CD4-positive, alpha-beta T cell treated with Interleukin-2 at 100 ng/mL for 4 hours (primary cell): ENCODE measurements around the gene ESYT3.
"Not testable (repeated sequence)": the region's sequence is repeated elsewhere in the genome, so short reads cannot be mapped to it uniquely, and the experiment has no call there.

Experiments
- DNase-seq: peaks from one replicate; pipeline ENCODE4 v3.0.0-alpha.2; 2020; ENCODE audit warnings: low spot score

ESYT3 gene

DNA sequence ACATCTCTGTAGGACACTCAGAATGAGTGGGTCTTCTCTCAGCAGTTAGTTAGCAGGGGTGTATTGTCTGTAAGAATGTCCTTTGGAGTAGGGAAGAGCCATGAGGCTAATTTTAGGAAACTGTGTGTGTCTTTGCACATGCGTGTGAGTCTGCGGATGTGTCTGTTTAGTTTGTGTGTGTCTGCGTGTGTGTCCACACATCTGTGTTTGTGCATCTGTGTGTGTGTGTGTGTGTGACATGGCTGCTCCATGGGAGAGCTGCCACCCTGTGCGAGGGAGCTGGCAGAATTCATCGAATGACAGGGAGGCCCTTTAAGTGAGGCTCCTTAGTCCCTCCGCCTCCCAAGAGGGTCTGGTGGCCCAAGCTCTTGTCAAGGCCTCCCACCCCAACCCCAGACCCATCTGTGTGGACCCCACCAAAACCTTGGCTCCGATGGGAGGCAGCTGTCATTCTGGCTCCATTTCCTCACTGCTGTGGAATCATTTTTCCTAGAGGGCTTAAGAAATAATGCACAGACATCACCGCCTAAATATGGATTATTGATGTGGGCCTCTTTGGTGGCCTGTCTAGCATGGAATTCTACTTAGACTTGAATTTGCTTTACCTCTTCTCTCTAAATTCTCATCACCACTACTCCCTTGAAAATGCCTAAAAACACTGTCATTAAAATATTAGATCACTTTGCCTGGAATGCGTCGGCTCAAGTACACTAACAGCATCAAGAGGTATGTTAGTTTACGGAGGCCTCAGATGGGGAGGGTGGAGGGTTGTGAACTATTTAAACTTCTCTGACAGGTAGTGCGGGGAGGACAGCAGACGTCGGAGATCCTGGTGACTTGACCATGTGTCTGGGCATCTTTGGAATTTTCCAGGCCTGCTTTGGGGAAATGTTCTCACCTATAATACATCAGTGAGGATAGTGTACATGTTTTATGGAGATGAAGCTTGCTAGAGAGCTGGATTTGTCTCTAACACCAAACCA is 9.4 kb downstream of the ESYT3 start:
- DNase-seq, result no peak

DNA sequence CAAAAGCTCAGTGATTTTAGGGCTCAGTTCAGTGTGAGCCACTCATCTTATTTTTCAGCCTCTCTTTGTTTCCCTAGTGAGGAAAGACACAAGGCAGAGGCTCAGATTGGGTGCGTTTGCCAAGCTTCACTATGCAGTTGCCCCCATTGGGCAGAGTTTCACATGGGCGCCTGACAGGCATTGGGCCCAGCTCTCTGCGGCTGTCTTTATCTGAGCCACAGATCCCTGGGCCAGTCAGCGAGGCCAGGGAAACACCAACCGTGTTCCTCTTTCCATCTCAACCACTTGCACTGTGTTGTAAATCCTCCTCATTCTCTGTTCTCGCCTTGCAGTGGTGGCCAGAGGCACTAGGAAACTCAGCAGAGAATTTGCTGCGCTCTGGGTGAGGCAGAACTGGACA is 10.8 kb downstream of the ESYT3 start:
- no peak for DNase-seq

DNA sequence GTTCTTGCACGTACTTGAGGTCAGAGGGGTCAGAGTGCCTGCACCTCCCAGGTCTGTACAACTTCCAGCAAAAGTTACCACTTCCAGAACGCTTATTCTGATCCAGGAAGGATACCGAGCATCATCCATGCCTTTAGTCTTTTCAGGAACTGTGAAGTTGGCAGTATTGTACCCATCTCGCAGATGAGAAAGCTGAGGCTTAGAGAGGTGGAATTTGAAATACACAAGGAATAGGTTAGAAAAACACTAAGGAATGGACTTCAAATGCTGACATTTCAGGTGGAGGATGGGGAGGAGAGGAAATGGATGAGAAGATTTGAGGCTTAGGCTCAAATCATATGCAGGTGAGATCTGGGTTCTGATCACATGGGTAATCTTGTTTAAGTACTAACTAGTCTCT is 11.2 kb downstream of the ESYT3 start:
- DNase-seq, result no peak

DNA sequence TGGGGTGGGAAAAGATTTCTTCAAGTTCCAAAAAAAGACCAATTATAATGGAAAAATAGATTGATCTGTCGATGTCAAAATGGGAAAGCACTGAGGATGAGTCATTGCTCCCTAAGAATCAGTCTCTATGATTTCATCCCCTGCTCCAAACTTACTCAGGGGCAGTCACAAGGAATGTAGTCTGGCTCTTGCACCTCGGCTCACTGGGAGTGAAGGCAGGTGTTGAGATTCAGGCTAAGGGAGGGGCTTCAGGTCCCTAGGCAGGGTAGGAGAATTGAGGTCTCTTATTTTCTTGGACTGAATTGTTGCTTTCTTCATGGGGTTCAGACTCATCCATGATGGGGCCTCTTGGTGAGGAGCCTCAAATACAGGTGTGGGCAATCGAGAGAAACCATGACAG is 14.2 kb downstream of the ESYT3 start:
- no peak for DNase-seq

DNA sequence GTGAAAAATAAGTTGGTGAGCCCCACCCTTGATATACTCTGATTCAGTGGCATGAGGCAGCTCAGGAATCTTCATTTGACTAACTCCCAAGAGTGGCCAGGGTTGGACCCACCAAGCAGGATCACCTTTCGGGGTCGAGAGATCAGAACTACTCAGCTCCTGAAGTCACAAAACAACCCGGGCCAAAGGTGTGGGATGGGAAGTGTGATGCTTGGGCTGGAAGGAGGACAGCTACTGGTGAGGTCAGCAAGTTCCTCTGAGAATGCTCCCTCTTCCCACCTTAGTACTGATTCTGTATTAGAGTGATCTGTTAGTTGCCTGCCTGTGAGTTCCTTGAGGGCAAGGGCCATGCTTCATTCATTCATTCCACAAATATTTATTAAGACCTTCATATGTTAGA is 15.1 kb downstream of the ESYT3 start:
- no peak for DNase-seq

- no peak for DNase-seq
Measured at GRCh38 chr3:138450181-138450580, 15.8 kb downstream of the ESYT3 start.

- DNase-seq, result no peak
Measured at GRCh38 chr3:138450704-138451424, 16.4 kb downstream of the ESYT3 start.

- DNase-seq, result no peak
Measured at GRCh38 chr3:138451595-138452162, 17.3 kb downstream of the ESYT3 start.

GRCh38 chr3:138452436-138452835 is 18.0 kb downstream of the ESYT3 start:
- DNase-seq, result no peak

- not testable (repeated sequence) for DNase-seq
Measured at GRCh38 chr3:138453940-138454339, 19.5 kb downstream of the ESYT3 start.

- no peak for DNase-seq
Measured at GRCh38 chr3:138455801-138456716, 21.6 kb downstream of the ESYT3 start.

GRCh38 chr3:138456961-138457862 is 22.8 kb downstream of the ESYT3 start:
- no peak for DNase-seq

- no peak for DNase-seq
Measured at GRCh38 chr3:138457863-138458735, 23.7 kb downstream of the ESYT3 start.

DNA sequence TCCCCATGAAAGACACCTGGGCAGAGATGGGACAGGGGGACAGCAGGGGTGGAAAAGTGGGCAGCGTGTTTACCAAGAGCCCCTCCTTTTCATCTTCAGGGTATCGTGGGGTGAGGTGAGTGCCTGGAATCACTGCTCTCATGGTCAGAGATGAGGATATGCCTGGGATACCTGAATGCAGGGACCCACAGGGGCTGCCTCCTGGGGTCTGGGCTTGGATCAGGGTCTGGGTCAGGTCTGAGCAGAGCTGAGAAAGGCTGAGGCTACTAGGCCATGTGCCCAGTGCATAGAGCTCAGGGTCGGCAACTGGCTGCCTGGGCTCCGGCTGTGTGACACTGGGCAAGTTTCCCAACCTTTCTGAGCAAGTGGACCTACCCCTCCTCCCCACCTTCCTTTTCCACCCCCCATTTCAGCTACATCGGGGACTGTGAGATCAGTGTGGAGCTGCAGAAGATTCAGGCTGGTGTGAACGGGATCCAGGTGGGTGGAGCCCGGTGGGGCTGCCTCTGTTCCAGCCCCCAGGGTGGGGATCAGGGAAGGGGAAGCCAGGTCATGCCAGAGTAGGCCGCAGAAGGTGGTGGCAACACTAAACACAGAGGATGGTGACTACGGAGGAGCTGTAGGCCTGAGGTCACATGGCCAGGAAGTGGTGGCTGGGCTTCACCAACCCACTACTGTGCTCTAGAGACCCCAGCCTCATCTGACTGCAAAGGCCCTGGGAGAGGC is 24.5 kb downstream of the ESYT3 start:
- DNase-seq, result no peak

DNA sequence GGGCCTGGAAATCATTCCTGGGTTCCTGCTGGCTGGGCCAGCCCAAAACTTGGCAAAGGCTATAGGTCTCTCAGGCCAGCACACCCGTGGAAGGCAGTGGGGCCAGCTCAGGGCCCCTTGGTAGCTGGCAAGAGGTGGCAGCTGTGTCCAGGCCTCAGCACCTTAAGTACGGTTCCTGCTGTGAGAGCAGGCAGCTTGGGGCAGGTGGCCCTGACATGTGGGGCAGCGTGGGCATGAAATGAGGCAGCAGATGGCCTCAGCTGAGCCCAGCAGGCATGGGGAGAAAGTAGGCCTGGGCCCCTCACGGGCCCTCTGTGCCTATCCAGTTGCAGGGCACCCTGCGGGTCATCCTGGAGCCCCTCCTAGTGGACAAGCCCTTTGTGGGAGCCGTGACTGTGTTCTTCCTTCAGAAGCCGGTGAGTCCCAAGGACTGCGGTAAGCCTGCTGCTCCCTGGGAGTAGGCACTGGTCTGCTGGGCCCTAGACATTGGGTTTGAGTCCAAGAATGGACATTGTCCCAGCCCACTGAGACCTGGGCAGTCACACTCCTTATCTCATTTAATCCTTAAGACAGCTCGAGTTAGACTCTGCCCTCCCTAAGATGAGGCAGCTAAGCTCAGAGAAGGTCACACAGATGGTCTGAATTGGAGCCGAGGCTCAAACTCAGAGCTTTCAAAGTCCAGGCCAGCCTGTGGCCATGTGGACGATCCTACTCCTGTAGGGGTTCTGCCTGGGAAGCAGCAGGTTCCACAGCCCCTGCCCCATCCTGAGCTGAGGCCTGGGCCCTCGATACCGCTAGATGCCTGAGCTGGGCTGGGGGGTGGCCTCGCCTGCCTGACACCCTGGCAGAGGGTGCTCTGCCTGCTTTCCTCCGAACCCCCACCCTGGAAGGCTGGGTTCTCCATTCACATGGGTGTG is 25.5 kb downstream of the ESYT3 start:
- DNase-seq, result no peak

GRCh38 chr3:138460536-138461205 is 26.3 kb downstream of the ESYT3 start:
- DNase-seq, result no peak

DNA sequence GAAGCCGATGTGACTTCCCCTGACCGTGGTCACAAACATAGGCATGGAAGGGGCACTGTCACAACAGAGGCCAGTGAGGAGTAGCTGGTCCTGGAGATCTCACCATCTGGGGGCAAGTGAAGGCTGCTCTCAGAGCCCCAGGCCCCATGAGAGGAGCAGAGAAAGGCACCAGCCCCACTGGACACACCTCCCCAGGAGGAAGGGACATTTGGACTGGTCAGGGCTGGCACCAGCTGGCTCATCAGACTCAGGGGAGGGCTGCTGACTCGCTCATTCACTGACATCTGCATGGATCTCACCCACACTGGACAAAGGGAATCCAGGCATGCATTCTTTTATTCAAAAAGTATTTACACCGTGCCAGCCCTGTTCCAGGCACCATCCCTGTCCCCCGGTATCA is 26.8 kb downstream of the ESYT3 start:
- no peak for DNase-seq
